IgD-negative memory B cell (primary cell): Measurements from ENCODE around the gene FOXK2. TPM values are rescaled to one million over a fixed set of nuclear protein-coding genes. Genes with fewer than 3 reads are reported as not detected.

Experiments used
- H3K27ac Mint-ChIP-seq, 3 donors: one replicate each; pipeline ENCODE4 v1.8.0; 2020 to 2022; ENCODE audit warnings: mild to moderate bottlenecking in 3 of 3, mixed read lengths in 3 of 3, moderate library complexity in 1 of 3
- H3K27me3 Mint-ChIP-seq: one replicate; pipeline ENCODE4 v1.8.0; 2021; ENCODE audit warnings: mixed read lengths
- H3K36me3 Mint-ChIP-seq: one replicate; pipeline ENCODE4 v1.8.0; 2020; ENCODE audit warnings: mild to moderate bottlenecking, mixed read lengths
- H3K4me1 Mint-ChIP-seq, 3 donors: one replicate each; pipeline ENCODE4 v1.8.0; 2020 to 2022; ENCODE audit warnings: mixed read lengths in 3 of 3, mild to moderate bottlenecking in 1 of 3
- H3K4me3 Mint-ChIP-seq, 4 donors: one replicate each; pipeline ENCODE4 v1.8.0; 2020 to 2022; ENCODE audit warnings: mild to moderate bottlenecking in 4 of 4, mixed read lengths in 4 of 4, moderate library complexity in 3 of 4
- H3K9me3 Mint-ChIP-seq, 3 donors: one replicate each; pipeline ENCODE4 v1.8.0; 2020 to 2021; ENCODE audit warnings: mixed read lengths in 3 of 3, mild to moderate bottlenecking in 1 of 3
- polyA plus RNA-seq: library from polyadenylated mRNA; unstranded; fragments of 300-500 nt; fragmentation: Illumina TruSeq; gene quantifications from one replicate; pipeline ENCODE4 v1.2.3, GENCODE V29; 2021

Gene FOXK2
- polyA plus RNA-seq, 1 donor from 2014 or later: 5.8 TPM

GRCh38 chr17:82592767-82593589, 73.4 kb downstream of the FOXK2 start:
- Mint-ChIP-seq H3K27ac (peak overlapping the region; percentile 88 to 96 (median 88)), H3K27me3 (no peaks in the 10 kb centered on the region), H3K9me3 (no peaks in the 10 kb centered on the region), H3K4me3 (peak overlapping the region; percentile 58 to 94 (median 82)), H3K4me1 (peaks cover 12 to 24% (median 24%) of the 10 kb centered on the region in 3 donors), H3K36me3 (no peaks in the 10 kb centered on the region)

GRCh38 chr17:82593590-82594087, 74.1 kb downstream of the FOXK2 start:
- Mint-ChIP-seq H3K27me3 (no peaks in the 10 kb centered on the region), H3K4me1 (peaks cover 12 to 25% (median 24%) of the 10 kb centered on the region in 3 donors)

DNA sequence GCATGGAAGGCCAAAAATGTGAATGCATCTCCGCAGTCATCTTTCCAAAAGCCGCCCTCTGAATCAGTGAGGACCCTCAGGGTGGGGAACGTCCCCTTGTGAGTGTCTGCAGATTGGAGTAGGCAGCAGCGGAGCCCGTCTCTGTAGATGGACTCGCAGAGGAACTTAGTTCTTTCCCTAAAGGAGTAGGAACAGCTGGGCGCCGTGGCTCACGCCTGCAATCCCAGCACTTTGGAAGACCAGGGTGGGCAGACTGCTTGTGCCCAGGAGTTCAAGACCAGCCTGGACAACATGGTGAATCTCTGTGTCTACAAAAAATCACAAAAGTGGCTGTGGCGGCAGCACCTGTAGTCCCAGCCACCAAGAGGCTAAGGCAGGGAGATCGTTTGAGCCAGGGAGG, 75.0 kb downstream of the FOXK2 start:
- Mint-ChIP-seq H3K27me3 (no peaks in the 10 kb centered on the region), H3K27ac (peak overlapping the region in 1 of 3 donors; percentile 28), H3K4me3 (peak overlapping the region in 2 of 4 donors; percentile 40 to 70), H3K36me3 (no peaks in the 10 kb centered on the region), H3K9me3 (no peaks in the 10 kb centered on the region), H3K4me1 (peaks cover 12 to 31% (median 29%) of the 10 kb centered on the region in 3 donors)

More at GRCh38 chr17:82593590-82594087, 74.1 kb downstream of the FOXK2 start:
- Mint-ChIP-seq H3K36me3 (no peaks in the 10 kb centered on the region), H3K4me3 (peak overlapping the region; percentile 25 to 94 (median 82)), H3K9me3 (no peaks in the 10 kb centered on the region), H3K27ac (peak overlapping the region in 2 of 3 donors; percentile 88)

DNA sequence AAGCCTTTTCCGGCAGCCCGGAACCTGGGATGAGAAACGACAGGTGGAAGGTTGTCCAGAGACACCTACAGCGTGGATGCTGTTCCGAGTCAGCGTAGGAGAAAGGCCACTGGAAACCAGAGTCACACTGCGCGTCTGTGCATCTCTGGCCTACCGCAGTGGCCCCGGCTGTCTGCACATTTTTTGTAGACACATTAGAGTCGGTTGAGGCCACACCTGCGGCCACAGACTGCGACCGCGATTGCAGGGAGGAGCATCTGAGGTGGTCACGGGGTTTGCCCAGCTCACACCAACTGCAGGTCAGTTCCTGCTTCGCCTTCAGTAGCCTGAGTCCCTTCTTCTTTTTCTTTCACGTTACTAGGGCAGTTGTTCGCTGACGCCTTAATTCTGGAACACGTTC, 76.4 kb downstream of the FOXK2 start:
- Mint-ChIP-seq H3K9me3 (no peaks in the 10 kb centered on the region), H3K27me3 (no peaks in the 10 kb centered on the region), H3K36me3 (no peaks in the 10 kb centered on the region), H3K4me1 (peaks cover 16 to 41% (median 36%) of the 10 kb centered on the region in 3 donors), H3K27ac (no peak overlapping the region), H3K4me3 (peak overlapping the region in 2 of 4 donors; percentile 46 to 47)

GRCh38 chr17:82596296-82596695, 76.8 kb downstream of the FOXK2 start:
- Mint-ChIP-seq H3K4me1 (peaks cover 16 to 44% (median 38%) of the 10 kb centered on the region in 3 donors), H3K9me3 (no peaks in the 10 kb centered on the region), H3K27me3 (no peaks in the 10 kb centered on the region), H3K27ac (no peak overlapping the region), H3K4me3 (peak overlapping the region in 2 of 4 donors; percentile 47 to 79), H3K36me3 (no peaks in the 10 kb centered on the region)

- no peaks in the 10 kb centered on the region for H3K27me3 Mint-ChIP-seq
- peak overlapping the region in 3 of 4 donors; percentile 9 to 79 (median 12) for H3K4me3 Mint-ChIP-seq
- no peak overlapping the region for H3K27ac Mint-ChIP-seq
- peaks cover 16 to 44% (median 38%) of the 10 kb centered on the region in 3 donors for H3K4me1 Mint-ChIP-seq
- H3K36me3 Mint-ChIP-seq: no peaks in the 10 kb centered on the region
- H3K9me3 Mint-ChIP-seq: no peaks in the 10 kb centered on the region
Measured at GRCh38 chr17:82596837-82597672, 77.5 kb downstream of the FOXK2 start.

DNA sequence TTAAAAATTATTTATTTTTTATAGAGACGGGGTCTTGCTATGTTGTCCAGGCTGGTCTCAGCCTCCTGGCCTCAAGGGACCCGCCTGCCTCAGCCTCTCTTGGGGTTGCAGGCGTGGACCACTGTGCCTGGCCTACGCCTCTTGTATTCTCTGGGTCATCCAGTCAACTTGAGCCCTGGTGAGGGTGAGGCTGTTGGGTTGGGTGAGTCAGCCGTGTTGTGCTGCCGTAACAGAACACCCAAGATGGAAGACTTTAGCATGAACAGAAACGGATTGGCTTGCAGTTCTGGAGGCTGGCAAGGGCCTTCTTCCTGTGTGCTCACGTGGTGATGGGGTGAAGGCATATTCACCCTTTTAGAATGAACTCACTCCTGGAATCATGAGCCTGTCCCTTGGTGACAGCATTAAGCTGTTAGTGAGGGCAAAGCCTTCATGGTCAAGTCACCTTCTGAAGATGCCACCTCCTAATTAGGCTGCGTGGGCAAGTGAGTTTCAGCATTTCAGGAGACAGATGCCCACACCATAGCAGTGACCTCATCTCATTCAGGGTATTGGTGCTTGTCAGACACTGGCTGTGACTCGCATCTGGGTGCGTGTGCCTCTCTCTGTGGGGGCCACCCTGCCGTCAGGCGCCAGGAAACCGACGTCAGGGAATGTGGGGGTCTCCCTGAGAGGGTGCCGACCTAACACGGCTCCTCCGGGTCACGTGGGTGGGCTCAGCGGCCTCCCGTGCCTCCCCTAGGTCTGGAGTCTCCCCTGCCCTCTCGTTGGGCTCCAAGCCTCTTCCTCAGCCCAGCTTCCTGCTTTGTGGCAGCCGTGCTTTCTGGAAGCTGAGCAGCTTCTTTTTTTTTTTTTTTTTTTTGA, 79.0 kb downstream of the FOXK2 start:
- Mint-ChIP-seq H3K27me3 (no peaks in the 10 kb centered on the region), H3K9me3 (no peaks in the 10 kb centered on the region), H3K4me3 (no peak overlapping the region), H3K4me1 (peaks cover 16 to 45% (median 36%) of the 10 kb centered on the region in 3 donors), H3K27ac (no peak overlapping the region), H3K36me3 (no peaks in the 10 kb centered on the region)

DNA sequence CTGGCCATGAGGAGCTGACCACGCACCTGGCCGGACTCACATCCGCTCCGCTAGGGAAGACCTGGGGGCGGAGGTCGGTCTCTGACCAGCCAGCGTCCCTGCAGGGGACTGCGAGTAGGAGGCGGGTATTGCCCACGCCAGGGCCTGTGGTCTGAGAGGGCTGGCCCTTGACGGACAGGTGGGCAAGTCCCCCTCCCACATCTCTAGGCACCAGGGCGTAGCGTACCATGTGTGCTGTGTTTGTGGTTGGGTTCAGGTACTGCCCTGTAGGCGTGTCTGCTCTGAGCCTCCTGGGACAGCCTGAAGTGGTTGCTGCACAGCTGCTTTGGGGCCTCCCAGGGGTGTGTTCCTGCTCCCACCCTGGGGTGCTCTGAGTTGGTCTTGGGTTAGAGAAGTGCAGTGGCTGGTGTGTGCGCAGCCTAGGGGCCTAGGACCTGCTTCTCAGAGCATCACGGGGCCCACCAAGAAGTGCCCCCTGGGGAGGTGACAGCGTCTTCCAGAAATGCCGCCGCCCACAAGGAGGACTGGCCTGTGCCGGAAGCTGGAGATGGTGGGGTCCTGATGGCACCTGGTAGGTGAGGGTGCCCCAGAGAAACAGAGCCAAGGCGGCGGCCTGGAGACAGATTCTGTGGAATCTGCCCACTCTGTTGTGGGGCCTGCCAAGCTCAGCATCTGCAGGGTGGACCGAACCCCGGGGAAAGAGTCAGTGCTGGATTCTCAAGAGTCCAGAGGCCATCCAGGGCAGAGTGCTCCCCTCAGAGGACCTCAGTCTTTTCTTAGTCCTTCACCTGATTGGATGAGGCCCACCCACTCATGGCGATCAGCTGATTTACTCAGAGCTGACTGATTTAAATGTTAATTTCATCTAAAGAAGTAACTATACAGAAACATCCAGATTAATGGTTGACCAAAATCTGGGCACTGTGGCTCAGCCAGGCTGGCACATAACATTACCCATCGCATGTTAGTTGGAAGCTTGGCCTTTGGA, 80.4 kb downstream of the FOXK2 start:
- Mint-ChIP-seq H3K4me1 (peaks cover 18 to 39% (median 32%) of the 10 kb centered on the region in 3 donors), H3K27me3 (no peaks in the 10 kb centered on the region), H3K36me3 (no peaks in the 10 kb centered on the region), H3K4me3 (peak overlapping the region; percentile 17 to 74 (median 62)), H3K27ac (peak overlapping the region in 2 of 3 donors; percentile 64 to 71), H3K9me3 (no peaks in the 10 kb centered on the region)

- Mint-ChIP-seq H3K27me3 (no peaks in the 10 kb centered on the region), H3K27ac (no peak overlapping the region)
Measured at GRCh38 chr17:82600731-82601446, 81.4 kb downstream of the FOXK2 start.

GRCh38 chr17:82601447-82602000, 82.0 kb downstream of the FOXK2 start:
- H3K27me3 Mint-ChIP-seq: no peaks in the 10 kb centered on the region
- H3K4me1 Mint-ChIP-seq: peaks cover 18 to 33% (median 27%) of the 10 kb centered on the region in 3 donors
- H3K4me3 Mint-ChIP-seq: no peak overlapping the region
- H3K36me3 Mint-ChIP-seq: peaks cover 2% of the 10 kb centered on the region
- no peaks in the 10 kb centered on the region for H3K9me3 Mint-ChIP-seq
- no peak overlapping the region for H3K27ac Mint-ChIP-seq

More at GRCh38 chr17:82600731-82601446, 81.4 kb downstream of the FOXK2 start:
- Mint-ChIP-seq H3K9me3 (no peaks in the 10 kb centered on the region), H3K4me1 (peaks cover 18 to 36% (median 31%) of the 10 kb centered on the region in 3 donors), H3K4me3 (peak overlapping the region in 1 of 4 donors; percentile 68), H3K36me3 (peaks cover 2% of the 10 kb centered on the region)

DNA sequence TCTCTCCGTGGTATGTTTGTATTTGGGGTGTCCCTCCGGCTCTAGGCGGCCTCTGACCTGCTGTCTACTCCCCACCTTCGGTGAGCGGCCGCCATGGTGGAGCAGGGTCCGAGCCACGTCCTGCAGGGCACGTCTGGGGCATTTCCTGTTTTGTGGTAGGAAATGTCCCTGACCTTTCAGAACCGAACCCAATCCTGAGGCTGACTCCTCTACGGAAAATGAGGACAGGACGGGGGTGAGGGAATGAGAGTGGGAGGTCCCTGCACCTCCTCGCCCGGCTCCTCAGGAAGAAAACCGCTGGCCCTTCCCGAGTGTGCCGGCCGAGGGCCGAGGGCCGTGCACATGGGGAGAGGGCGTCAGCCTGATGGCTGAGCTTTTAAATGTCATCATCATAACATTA, 83.0 kb downstream of the FOXK2 start:
- Mint-ChIP-seq H3K36me3 (peaks cover 2% of the 10 kb centered on the region), H3K4me3 (peak overlapping the region in 1 of 4 donors; percentile 23), H3K27ac (no peak overlapping the region), H3K27me3 (no peaks in the 10 kb centered on the region), H3K9me3 (no peaks in the 10 kb centered on the region), H3K4me1 (peaks cover 18 to 33% (median 25%) of the 10 kb centered on the region in 3 donors)

- Mint-ChIP-seq H3K4me3 (no peak overlapping the region), H3K36me3 (peaks cover 2% of the 10 kb centered on the region), H3K27ac (no peak overlapping the region), H3K4me1 (peaks cover 18 to 33% (median 23%) of the 10 kb centered on the region in 3 donors), H3K9me3 (no peaks in the 10 kb centered on the region), H3K27me3 (no peaks in the 10 kb centered on the region)
Measured at GRCh38 chr17:82602986-82603710, 83.6 kb downstream of the FOXK2 start.
